ENCODE data around the gene ETV6.

The ETV6 gene

GRCh38 chr12:11749943-11750690, 100.6 kb downstream of the ETV6 start:
- H2AFZ ChIP-seq (ENCODE audit: low read length, unreplicated experiment): no peak overlapping the region
- H3K27ac ChIP-seq (ENCODE audit: low read depth, low read length): no peak overlapping the region
- H3K36me3 ChIP-seq (ENCODE audit: insufficient read depth, low read length): peaks cover 9% of the 10 kb centered on the region; the same call in 1 of the 2 replicates
- H3K4me1 ChIP-seq (ENCODE audit: control insufficient read depth, insufficient read depth, low read length, unreplicated experiment): peaks cover 2% of the 10 kb centered on the region
- H3K79me2 ChIP-seq (ENCODE audit: control insufficient read depth, insufficient read depth, low read length, unreplicated experiment): no peaks in the 10 kb centered on the region
- H3K27me3 ChIP-seq (ENCODE audit: insufficient read depth, low read length): no peaks in the 10 kb centered on the region
- H3K4me3 ChIP-seq (ENCODE audit: low read depth, low read length): no peak overlapping the region

- H3K36me3 ChIP-seq (ENCODE audit: insufficient read depth, low read length): peaks cover 9% of the 10 kb centered on the region; the same call in 1 of the 2 replicates
- peaks cover 17% of the 10 kb centered on the region for H3K4me1 ChIP-seq (ENCODE audit: control insufficient read depth, insufficient read depth, low read length, unreplicated experiment)
- no peaks in the 10 kb centered on the region for H3K79me2 ChIP-seq (ENCODE audit: control insufficient read depth, insufficient read depth, low read length, unreplicated experiment)
- H2AFZ ChIP-seq (ENCODE audit: low read length, unreplicated experiment): no peak overlapping the region
- no peaks in the 10 kb centered on the region for H3K27me3 ChIP-seq (ENCODE audit: insufficient read depth, low read length)
- H3K27ac ChIP-seq (ENCODE audit: low read depth, low read length): no peak overlapping the region
- no peak overlapping the region for H3K4me3 ChIP-seq (ENCODE audit: low read depth, low read length)
Measured at GRCh38 chr12:11752403-11753149, 103.1 kb downstream of the ETV6 start.

GRCh38 chr12:11753150-11753499, 103.7 kb downstream of the ETV6 start:
- Histone ChIP-seq H3K4me1 (ENCODE audit: control insufficient read depth, insufficient read depth, low read length, unreplicated experiment) (peaks cover 17% of the 10 kb centered on the region), H3K27ac (ENCODE audit: low read depth, low read length) (no peak overlapping the region)

GRCh38 chr12:11753826-11754225, 104.4 kb downstream of the ETV6 start:
- no peak overlapping the region for H3K27ac ChIP-seq (ENCODE audit: low read depth, low read length)

More at GRCh38 chr12:11753150-11753499, 103.7 kb downstream of the ETV6 start:
- no peak overlapping the region for H2AFZ ChIP-seq (ENCODE audit: low read length, unreplicated experiment)
- no peak overlapping the region for H3K4me3 ChIP-seq (ENCODE audit: low read depth, low read length)
- H3K36me3 ChIP-seq (ENCODE audit: insufficient read depth, low read length): peaks cover 9% of the 10 kb centered on the region; the same call in 1 of the 2 replicates
- H3K27me3 ChIP-seq (ENCODE audit: insufficient read depth, low read length): no peaks in the 10 kb centered on the region
- H3K79me2 ChIP-seq (ENCODE audit: control insufficient read depth, insufficient read depth, low read length, unreplicated experiment): no peaks in the 10 kb centered on the region

GRCh38 chr12:11754256-11754655, 104.8 kb downstream of the ETV6 start:
- peaks cover 17% of the 10 kb centered on the region for H3K4me1 ChIP-seq (ENCODE audit: control insufficient read depth, insufficient read depth, low read length, unreplicated experiment)
- H3K79me2 ChIP-seq (ENCODE audit: control insufficient read depth, insufficient read depth, low read length, unreplicated experiment): no peaks in the 10 kb centered on the region

More at GRCh38 chr12:11753826-11754225, 104.4 kb downstream of the ETV6 start:
- Histone ChIP-seq H3K4me1 (ENCODE audit: control insufficient read depth, insufficient read depth, low read length, unreplicated experiment) (peaks cover 17% of the 10 kb centered on the region), H3K79me2 (ENCODE audit: control insufficient read depth, insufficient read depth, low read length, unreplicated experiment) (no peaks in the 10 kb centered on the region), H3K27me3 (ENCODE audit: insufficient read depth, low read length) (no peaks in the 10 kb centered on the region), H3K36me3 (ENCODE audit: insufficient read depth, low read length) (peaks cover 9% of the 10 kb centered on the region; the same call in 1 of the 2 replicates), H2AFZ (ENCODE audit: low read length, unreplicated experiment) (no peak overlapping the region), H3K4me3 (ENCODE audit: low read depth, low read length) (no peak overlapping the region)

GRCh38 chr12:11755302-11755930, 105.9 kb downstream of the ETV6 start:
- H3K36me3 ChIP-seq (ENCODE audit: insufficient read depth, low read length): peaks cover 9% of the 10 kb centered on the region; the same call in 1 of the 2 replicates
- H3K27me3 ChIP-seq (ENCODE audit: insufficient read depth, low read length): no peaks in the 10 kb centered on the region
- peaks cover 17% of the 10 kb centered on the region for H3K4me1 ChIP-seq (ENCODE audit: control insufficient read depth, insufficient read depth, low read length, unreplicated experiment)
- no peak overlapping the region for H2AFZ ChIP-seq (ENCODE audit: low read length, unreplicated experiment)
- no peaks in the 10 kb centered on the region for H3K79me2 ChIP-seq (ENCODE audit: control insufficient read depth, insufficient read depth, low read length, unreplicated experiment)
- peak overlapping the region; percentile 54; the same call in 1 of the 2 replicates for H3K27ac ChIP-seq (ENCODE audit: low read depth, low read length)
- H3K4me3 ChIP-seq (ENCODE audit: low read depth, low read length): peak overlapping the region; percentile 22; the same call in 1 of the 2 replicates

More at GRCh38 chr12:11754256-11754655, 104.8 kb downstream of the ETV6 start:
- no peaks in the 10 kb centered on the region for H3K27me3 ChIP-seq (ENCODE audit: insufficient read depth, low read length)
- H3K36me3 ChIP-seq (ENCODE audit: insufficient read depth, low read length): peaks cover 9% of the 10 kb centered on the region; the same call in 1 of the 2 replicates
- no peak overlapping the region for H3K27ac ChIP-seq (ENCODE audit: low read depth, low read length)
- no peak overlapping the region for H2AFZ ChIP-seq (ENCODE audit: low read length, unreplicated experiment)
- no peak overlapping the region for H3K4me3 ChIP-seq (ENCODE audit: low read depth, low read length)

- H3K79me2 ChIP-seq (ENCODE audit: control insufficient read depth, insufficient read depth, low read length, unreplicated experiment): no peaks in the 10 kb centered on the region
- peak overlapping the region; percentile 22; the same call in 1 of the 2 replicates for H3K4me3 ChIP-seq (ENCODE audit: low read depth, low read length)
- peak overlapping the region; percentile 54; the same call in 1 of the 2 replicates for H3K27ac ChIP-seq (ENCODE audit: low read depth, low read length)
- peaks cover 17% of the 10 kb centered on the region for H3K4me1 ChIP-seq (ENCODE audit: control insufficient read depth, insufficient read depth, low read length, unreplicated experiment)
- H2AFZ ChIP-seq (ENCODE audit: low read length, unreplicated experiment): no peak overlapping the region
- peaks cover 9% of the 10 kb centered on the region; the same call in 1 of the 2 replicates for H3K36me3 ChIP-seq (ENCODE audit: insufficient read depth, low read length)
- H3K27me3 ChIP-seq (ENCODE audit: insufficient read depth, low read length): no peaks in the 10 kb centered on the region
Measured at GRCh38 chr12:11756022-11756421, 106.5 kb downstream of the ETV6 start.

GRCh38 chr12:11756523-11756922, 107.0 kb downstream of the ETV6 start:
- Histone ChIP-seq H3K4me1 (ENCODE audit: control insufficient read depth, insufficient read depth, low read length, unreplicated experiment) (peaks cover 17% of the 10 kb centered on the region), H3K36me3 (ENCODE audit: insufficient read depth, low read length) (peaks cover 9% of the 10 kb centered on the region; the same call in 1 of the 2 replicates), H3K79me2 (ENCODE audit: control insufficient read depth, insufficient read depth, low read length, unreplicated experiment) (no peaks in the 10 kb centered on the region), H3K27ac (ENCODE audit: low read depth, low read length) (no peak overlapping the region; the same call in 1 of the 2 replicates), H3K27me3 (ENCODE audit: insufficient read depth, low read length) (no peaks in the 10 kb centered on the region), H3K4me3 (ENCODE audit: low read depth, low read length) (no peak overlapping the region), H2AFZ (ENCODE audit: low read length, unreplicated experiment) (no peak overlapping the region)

- peaks cover 17% of the 10 kb centered on the region for H3K4me1 ChIP-seq (ENCODE audit: control insufficient read depth, insufficient read depth, low read length, unreplicated experiment)
- no peak overlapping the region for H3K4me3 ChIP-seq (ENCODE audit: low read depth, low read length)
- H3K36me3 ChIP-seq (ENCODE audit: insufficient read depth, low read length): peaks cover 9% of the 10 kb centered on the region; the same call in 1 of the 2 replicates
- no peaks in the 10 kb centered on the region for H3K79me2 ChIP-seq (ENCODE audit: control insufficient read depth, insufficient read depth, low read length, unreplicated experiment)
- H2AFZ ChIP-seq (ENCODE audit: low read length, unreplicated experiment): no peak overlapping the region
- H3K27me3 ChIP-seq (ENCODE audit: insufficient read depth, low read length): no peaks in the 10 kb centered on the region
- no peak overlapping the region for H3K27ac ChIP-seq (ENCODE audit: low read depth, low read length)
Measured at GRCh38 chr12:11757095-11757494, 107.6 kb downstream of the ETV6 start.

GRCh38 chr12:11757531-11757930, 108.1 kb downstream of the ETV6 start:
- no peaks in the 10 kb centered on the region for H3K79me2 ChIP-seq (ENCODE audit: control insufficient read depth, insufficient read depth, low read length, unreplicated experiment)
- H3K27ac ChIP-seq (ENCODE audit: low read depth, low read length): no peak overlapping the region
- peaks cover 9% of the 10 kb centered on the region; the same call in 1 of the 2 replicates for H3K36me3 ChIP-seq (ENCODE audit: insufficient read depth, low read length)
- no peak overlapping the region for H3K4me3 ChIP-seq (ENCODE audit: low read depth, low read length)
- peaks cover 17% of the 10 kb centered on the region for H3K4me1 ChIP-seq (ENCODE audit: control insufficient read depth, insufficient read depth, low read length, unreplicated experiment)
- H3K27me3 ChIP-seq (ENCODE audit: insufficient read depth, low read length): no peaks in the 10 kb centered on the region
- H2AFZ ChIP-seq (ENCODE audit: low read length, unreplicated experiment): no peak overlapping the region

Measured in ACC112 (cell line).